HepG2 (cell line): ENCODE data around the gene RRP9. TPM values are rescaled to one million over a fixed set of nuclear protein-coding genes. Genes with fewer than 3 reads are reported as not detected.

ENCODE experiments used
- ATAC-seq: fragments of 200-7000 bp; cut with Tn5 transposase; 3 replicates; pipeline ENCODE4 v1.9.1; 2020; ENCODE audit warnings: mild to moderate bottlenecking, moderate library complexity
- BruUV-seq: library from RNA; stranded (reverse); fragments of 400-500 nt; replicated peaks from 2 replicates; lab custom pipeline; 2021; lab: Mats Ljungman, UMichigan
- CTCF ChIA-PET: fragments of 300-600 bp; formaldehyde crosslinking; extraction: SDS; loops from one replicate; lab custom pipeline; 2021; ENCODE audit warnings: low total read pairs, inconsistent platforms, low intra/inter-chr PET ratio; lab: Yijun Ruan, JAX
- POLR2A ChIA-PET: fragments of 350-600 bp; sonication (Branson Sonifier 250); formaldehyde crosslinking; loops from one replicate; lab custom pipeline; 2020; ENCODE audit warnings: antibody characterized with exemption, inconsistent platforms; lab: Yijun Ruan, JAX
- DNase-seq: peaks from one replicate; pipeline ENCODE4 v3.0.0-alpha.2; 2015; ENCODE audit warnings: low spot score
- FAIRE-seq: peaks from 3 replicates; lab custom pipeline; 2011; peaks lifted over from hg19 to GRCh38; lab: Jason Lieb, UNC
- H2AFZ ChIP-seq: one replicate; pipeline ENCODE4 v1.6.1; 2011; ENCODE audit warnings: low read length, inconsistent platforms
- H3K27ac ChIP-seq: fragments of 300-600 bp; 3 replicates; pipeline ENCODE4 v1.8.0; 2011; ENCODE audit warnings: mixed run types, mild to moderate bottlenecking, mixed read lengths, low read length, inconsistent platforms; ENCODE audit not compliant: insufficient read depth; ENCODE audit errors: extremely low read length
- H3K27me3 ChIP-seq, 2 experiments: fragments of 200-600 bp in 1 of 2; 2 replicates in 1 of 2; 3 replicates in 1 of 2; pipeline versions ENCODE4 v1.6.0 to v1.8.0; 2011; ENCODE audit warnings: low read length in 2 of 2, mild to moderate bottlenecking in 2 of 2, moderate library complexity in 2 of 2, inconsistent platforms in 1 of 2; ENCODE audit not compliant: insufficient read depth in 2 of 2, control insufficient read depth in 1 of 2
- H3K36me3 ChIP-seq, 2 experiments: fragments of 200-600 bp in 1 of 2; replicated peaks in 1 of 2; 2 replicates in 1 of 2; 3 replicates in 1 of 2; pipeline versions ENCODE4 v1.5.1 to v1.8.0; 2011; ENCODE audit warnings: low read length in 2 of 2, inconsistent platforms in 1 of 2; ENCODE audit not compliant: insufficient read depth in 2 of 2, control insufficient read depth in 1 of 2
- H3K4me1 ChIP-seq: 2 replicates; pipeline ENCODE4 v1.5.1; 2012; ENCODE audit warnings: low read length, inconsistent platforms; ENCODE audit not compliant: insufficient read depth
- H3K4me2 ChIP-seq: 2 replicates; pipeline ENCODE4 v1.6.0; 2011; ENCODE audit warnings: low read depth, low read length, inconsistent platforms
- H3K4me3 ChIP-seq, 3 experiments: fragments of 200-600 bp in 1 of 3; sonication (generic), shearing (Covaris generic) in 1 of 3; replicated peaks in 1 of 3; 2 replicates each; pipeline ENCODE4 v1.5.1; 2011 to 2016; ENCODE audit warnings: low read length in 3 of 3, inconsistent platforms in 2 of 3, low read depth in 2 of 3, mild to moderate bottlenecking in 2 of 3, control low read depth in 1 of 3, mixed read lengths in 1 of 3; ENCODE audit not compliant: insufficient read depth in 1 of 3
- H3K79me2 ChIP-seq: one replicate; pipeline ENCODE4 v1.6.1; 2011; ENCODE audit warnings: low read length, inconsistent platforms; ENCODE audit not compliant: insufficient read depth
- H3K9ac ChIP-seq: 2 replicates; pipeline ENCODE4 v1.6.0; 2011; ENCODE audit warnings: mild to moderate bottlenecking, low read depth, low read length, inconsistent platforms; ENCODE audit not compliant: insufficient read depth
- H3K9me3 ChIP-seq: 2 replicates; pipeline ENCODE4 v1.5.1; 2012; ENCODE audit warnings: mild to moderate bottlenecking, low read length
- H4K20me1 ChIP-seq: 2 replicates; pipeline ENCODE4 v1.6.0; 2011; ENCODE audit warnings: inconsistent platforms, mild to moderate bottlenecking, low read length, moderate library complexity; ENCODE audit not compliant: insufficient read depth
- ARID3A ChIP-seq: IDR thresholded peaks from 2 replicates; pipeline ENCODE4 v1.6.1; 2012; ENCODE audit warnings: low read depth, low read length, improper control_type of control experiment
- DMTF1 ChIP-seq: sonication (generic); formaldehyde crosslinking; IDR thresholded peaks from 2 replicates; pipeline ENCODE4 v1.4.0; 2020; ENCODE audit warnings: mild to moderate bottlenecking, missing genetic modification reagents
- HOXA9 ChIP-seq: sonication (generic); formaldehyde crosslinking; IDR thresholded peaks from 2 replicates; pipeline ENCODE4 v1.8.1; 2022; ENCODE audit warnings: missing genetic modification reagents, mild to moderate bottlenecking, moderate library complexity, borderline replicate concordance
- KDM5B ChIP-seq: sonication (generic); formaldehyde crosslinking; IDR thresholded peaks from 2 replicates; pipeline ENCODE4 v1.4.0; 2020; ENCODE audit warnings: missing genetic modification reagents, mild to moderate bottlenecking, borderline replicate concordance
- NFKBIZ ChIP-seq: IDR thresholded peaks from 2 replicates; pipeline ENCODE4 v1.6.1; 2018; ENCODE audit warnings: missing genetic modification reagents, missing compliant biosample characterization
- PHF21A ChIP-seq: sonication (generic); formaldehyde crosslinking; IDR thresholded peaks from 2 replicates; pipeline ENCODE4 v1.5.0; 2020; ENCODE audit warnings: mild to moderate bottlenecking, missing genetic modification reagents
- RBFOX2 ChIP-seq: fragments of 200-400 bp; formaldehyde crosslinking; IDR thresholded peaks from 2 replicates; pipeline ENCODE4 v1.6.1; 2017; ENCODE audit warnings: low read depth, mild to moderate bottlenecking, low read length
- SOX6 ChIP-seq, 2 experiments: fragments of 450-650 bp in 1 of 2; sonication (generic) in 1 of 2; formaldehyde crosslinking in 1 of 2; IDR thresholded peaks; 2 replicates each; pipeline versions ENCODE4 v1.4.0 to v1.6.1; 2017 to 2020; ENCODE audit warnings: antibody characterized with exemption in 1 of 2, mild to moderate bottlenecking in 1 of 2, missing genetic modification reagents in 1 of 2
- SRSF4 ChIP-seq: fragments of 200-400 bp; formaldehyde crosslinking; IDR thresholded peaks from one replicate; pipeline ENCODE4 v1.6.1; 2018; ENCODE audit warnings: mild to moderate bottlenecking, low read depth, low read length, moderate library complexity; ENCODE audit not compliant: poor library complexity, severe bottlenecking
- TGIF2 ChIP-seq: IDR thresholded peaks from 2 replicates; pipeline ENCODE4 v1.6.1; 2016; ENCODE audit warnings: control low read depth, missing compliant biosample characterization
- TRAFD1 ChIP-seq: sonication (generic); formaldehyde crosslinking; IDR thresholded peaks from 2 replicates; pipeline ENCODE4 v1.5.1; 2020; ENCODE audit warnings: missing genetic modification reagents, mild to moderate bottlenecking, borderline replicate concordance
- ZBTB14 ChIP-seq: sonication (generic); formaldehyde crosslinking; IDR thresholded peaks from 2 replicates; pipeline ENCODE4 v1.4.0; 2020; ENCODE audit warnings: missing genetic modification reagents
- ZNF260 ChIP-seq: sonication (generic); formaldehyde crosslinking; IDR thresholded peaks from 2 replicates; pipeline ENCODE4 v1.4.0; 2020; ENCODE audit warnings: missing genetic modification reagents, low read depth, mild to moderate bottlenecking, borderline replicate concordance
- ZNF33B ChIP-seq: sonication (generic); formaldehyde crosslinking; IDR thresholded peaks from 2 replicates; pipeline ENCODE4 v1.5.1; 2020; ENCODE audit warnings: mild to moderate bottlenecking, missing genetic modification reagents
- ZNF768 ChIP-seq: sonication (generic); formaldehyde crosslinking; IDR thresholded peaks from 2 replicates; pipeline ENCODE4 v1.4.0; 2020; ENCODE audit warnings: missing genetic modification reagents
- ZNF788 ChIP-seq: sonication (generic); formaldehyde crosslinking; IDR thresholded peaks from 2 replicates; pipeline ENCODE4 v1.5.0; 2020; ENCODE audit warnings: mild to moderate bottlenecking, missing genetic modification reagents, borderline replicate concordance
- in situ Hi-C: cut with HindIII; loops from 2 replicates; pipeline ENCODE4 v1.10.0; 2017; ENCODE audit warnings: low pct_unique_long_range_greater_than_20kb; ENCODE audit not compliant: extremely low pct_ligation_motif_present
- intact Hi-C: fragments of 100-400 bp; cut with micrococcal nuclease; formaldehyde crosslinking; loops from one replicate; pipeline ENCODE4 v1.10.0; 2022; ENCODE audit not compliant: unreplicated experiment
- polyA plus RNA-seq, 8 experiments: library from polyadenylated mRNA; depleted of rRNA in 3 of 8; stranded (reverse) in 7 of 8; unstranded in 1 of 8; fragments of >200 nt; fragmentation: Illumina TruSeq in 4 of 8; extraction: Trizol in 4 of 8; gene quantifications; 2 replicates each; pipeline versions ENCODE4 v1.2.1 to v1.2.3, GENCODE V29; 2011 to 2016; ENCODE audit warnings: low read depth in 4 of 8, missing spikeins in 1 of 8, mixed read lengths in 1 of 8; ENCODE audit not compliant: insufficient read depth in 1 of 8
- total RNA-seq, 5 experiments: library from RNA; depleted of rRNA; stranded (reverse); fragments of >200 nt; fragmentation: Illumina TruSeq; extraction: Trizol; gene quantifications; 2 replicates each; pipeline ENCODE4 v1.2.3, GENCODE V29; 2016; ENCODE audit warnings: low read depth in 1 of 5

RRP9 gene
- total and polyA plus RNA-seq, 2 of the 13 experiments (the other 11 are each of a cell fraction or from before 2014, with no cell fraction given): 14.8 to 44.0 TPM

GRCh38 chr3:51985063-51985462 is 43.4 kb upstream of the RRP9 start (continued):
- TF ChIP-seq ZBTB14 (CRISPR knock-in tag) (no peak), RBFOX2 (peak; percentile 38; the same call in 1 of the 2 replicates), HOXA9 (no peak), SRSF4 (no peak), ZNF768 (peak; percentile 13; the same call in 1 of the 2 replicates), PHF21A (CRISPR knock-in tag) (no peak), ZNF788 (CRISPR knock-in tag) (no peak)
- TF ChIP-seq, all 625 proteins: peak for 5

GRCh38 chr3:51984269-51984647 is 42.6 kb upstream of the RRP9 start:
- no TSS peak for BruUV-seq
- in situ Hi-C loops (no loop called here), intact Hi-C loops (no loop called here)
- Histone ChIP-seq H3K4me3 (peak overlapping the region; percentile 70 to 83 (median 73)), H4K20me1 (no peaks in the 10 kb centered on the region), H3K4me2 (peak overlapping the region; percentile 98), H3K27me3 (no peaks in the 10 kb centered on the region), H3K4me1 (peaks cover 51% of the 10 kb centered on the region), H3K79me2 (peaks cover 17% of the 10 kb centered on the region), H3K9ac (peak overlapping the region; percentile 89), H3K9me3 (no peaks in the 10 kb centered on the region), H3K36me3 (peaks cover 0 to 1% of the 10 kb centered on the region in 2 experiments; a peak in 2 of 5 replicates), H3K27ac (peak overlapping the region; percentile 94), H2AFZ (no peak overlapping the region)
- ATAC-seq (no peak), FAIRE-seq (no peak), DNase-seq (no peak)
- ChIA-PET CTCF (no interaction called here), POLR2A (interaction anchor here (1.2 to 6.4 kb wide), 7 partner anchors 9 to 485 kb away, joined by 4 to 187 read pairs (median 59); partner anchors contain the start of genes ABHD14A, ABHD14B, PARP3 and PCBP4)
- TF ChIP-seq TGIF2 (CRISPR knock-in tag): 0 out of 2 replicates have a peak, but pooled peaks have one; percentile 11
- TF ChIP-seq SOX6 (IDR thresholded peaks at IDR 0.05): no peak
- peak; percentile 22; the same call in 1 of the 2 replicates for TF ChIP-seq SOX6 (CRISPR knock-in tag; IDR thresholded peaks at IDR 0.05)
- TF ChIP-seq KDM5B (CRISPR knock-in tag): 0 out of 2 replicates have a peak, but pooled peaks have one; percentile 40
- TF ChIP-seq DMTF1 (CRISPR knock-in tag): no peak
- no peak for TF ChIP-seq ZNF33B (CRISPR knock-in tag)
- TF ChIP-seq ARID3A: no peak
- TF ChIP-seq ZNF260: no peak
- no peak for TF ChIP-seq NFKBIZ
- no peak for TF ChIP-seq TRAFD1 (CRISPR knock-in tag)
